HCT116 (cell line): Measurements from ENCODE around the gene TCP11.

Source experiments
- CTCF ChIP-seq, 3 experiments: fragments of 200-600 bp in 1 of 3; sonication (generic) in 1 of 3; IDR thresholded peaks in 2 of 3; conservative IDR thresholded peaks in 1 of 3; 2 replicates each; pipeline ENCODE4 v1.5.1; 2012 to 2017; ENCODE audit warnings: low read depth in 2 of 3, low read length in 2 of 3, antibody characterized with exemption in 1 of 3, borderline replicate concordance in 1 of 3, control low read depth in 1 of 3, mild to moderate bottlenecking in 1 of 3, mixed read lengths in 1 of 3, mixed run types in 1 of 3, moderate library complexity in 1 of 3; ENCODE audit not compliant: insufficient read depth in 1 of 3
- TCF7L2 ChIP-seq: IDR thresholded peaks from 2 replicates; pipeline ENCODE4 v1.7.0; 2011; ENCODE audit warnings: borderline replicate concordance, inconsistent platforms; ENCODE audit not compliant: insufficient read depth, insufficient read length; ENCODE audit errors: extremely low read depth

- TF ChIP-seq CTCF (IDR thresholded peaks at IDR 0.05 in 2 of 3, conservative IDR thresholded peaks at IDR 0.05 in 1 of 3; ENCODE audit: borderline replicate concordance in 1 of 3, insufficient read depth in 1 of 3, low read depth in 2 of 3, low read length in 2 of 3) (no peak), TCF7L2 (no peak)
Observed at GRCh38 chr6:35068644-35069043, 72.5 kb downstream of the TCP11 start.
